ENCODE measurements around the gene GPR12. TPM values are rescaled to one million over a fixed set of nuclear protein-coding genes. Genes with fewer than 3 reads are reported as not detected.

GPR12 gene
- total RNA-seq, 3 donors from 2014 or later, result 0.32 to 1.2 (median 0.33) TPM

DNA sequence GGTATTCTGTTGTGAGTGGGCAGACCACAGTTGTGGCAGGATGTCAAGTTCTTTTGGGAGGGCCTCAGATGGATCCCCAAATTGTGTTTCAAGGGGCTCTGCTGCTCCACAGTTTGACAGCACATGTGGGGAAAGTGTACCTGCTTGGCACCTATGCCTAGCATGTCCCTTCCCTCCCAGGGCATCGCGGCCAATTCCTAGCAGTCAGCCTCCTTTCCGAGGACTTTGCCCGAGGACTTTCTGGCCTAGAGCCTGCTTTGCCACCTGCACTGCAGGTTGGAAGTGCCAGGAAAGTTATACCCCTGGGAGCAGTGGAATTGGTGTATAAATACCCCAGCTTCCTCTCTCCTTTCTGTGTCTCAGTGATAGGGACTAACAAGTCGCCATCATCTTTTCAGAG lies 11.9 kb upstream of the GPR12 start:
- intact Hi-C loops (cut with DNase I; ENCODE audit: low total_unique reads), result no loop called here

DNA sequence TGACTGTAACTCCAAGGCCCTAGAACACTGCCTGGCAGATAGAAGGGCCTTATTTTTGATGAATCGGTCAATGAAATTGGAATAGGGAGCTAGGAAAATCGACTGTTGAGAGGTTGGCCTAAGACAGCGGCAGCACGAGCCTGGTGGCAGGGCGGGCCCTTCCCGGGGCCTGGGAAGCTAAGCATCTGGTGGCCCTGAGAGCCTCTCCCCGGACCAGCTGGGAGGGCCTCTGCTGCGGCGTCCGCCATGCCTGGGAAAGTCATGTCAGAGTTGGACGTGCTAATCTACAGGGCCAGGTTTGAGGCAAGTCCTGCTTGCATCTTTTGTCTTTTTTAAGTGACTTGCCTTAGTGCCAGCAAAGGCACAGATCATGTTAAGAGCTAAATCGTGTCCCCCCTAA lies 11.2 kb upstream of the GPR12 start:
- DNase-seq (ENCODE audit: low spot score in 2 of 2), result no peak
- no peaks in the 10 kb centered on the region for H3K27me3 ChIP-seq
- H3K4me3 ChIP-seq, result no peak overlapping the region
- H3K4me1 ChIP-seq, result no peaks in the 10 kb centered on the region
- H3K36me3 ChIP-seq, result no peaks in the 10 kb centered on the region
- intact Hi-C loops (cut with DNase I; ENCODE audit: low total_unique reads), result no loop called here
- H3K9me3 ChIP-seq, result no peaks in the 10 kb centered on the region
- no peak overlapping the region for H3K27ac ChIP-seq
- TF ChIP-seq, protein P1, sequence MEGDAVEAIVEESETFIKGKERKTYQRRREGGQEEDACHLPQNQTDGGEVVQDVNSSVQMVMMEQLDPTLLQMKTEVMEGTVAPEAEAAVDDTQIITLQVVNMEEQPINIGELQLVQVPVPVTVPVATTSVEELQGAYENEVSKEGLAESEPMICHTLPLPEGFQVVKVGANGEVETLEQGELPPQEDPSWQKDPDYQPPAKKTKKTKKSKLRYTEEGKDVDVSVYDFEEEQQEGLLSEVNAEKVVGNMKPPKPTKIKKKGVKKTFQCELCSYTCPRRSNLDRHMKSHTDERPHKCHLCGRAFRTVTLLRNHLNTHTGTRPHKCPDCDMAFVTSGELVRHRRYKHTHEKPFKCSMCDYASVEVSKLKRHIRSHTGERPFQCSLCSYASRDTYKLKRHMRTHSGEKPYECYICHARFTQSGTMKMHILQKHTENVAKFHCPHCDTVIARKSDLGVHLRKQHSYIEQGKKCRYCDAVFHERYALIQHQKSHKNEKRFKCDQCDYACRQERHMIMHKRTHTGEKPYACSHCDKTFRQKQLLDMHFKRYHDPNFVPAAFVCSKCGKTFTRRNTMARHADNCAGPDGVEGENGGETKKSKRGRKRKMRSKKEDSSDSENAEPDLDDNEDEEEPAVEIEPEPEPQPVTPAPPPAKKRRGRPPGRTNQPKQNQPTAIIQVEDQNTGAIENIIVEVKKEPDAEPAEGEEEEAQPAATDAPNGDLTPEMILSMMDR (IDR thresholded peaks at IDR 0.05), result no peak
- TF ChIP-seq POLR2AphosphoS5 (IDR thresholded peaks at IDR 0.05), result no peak
- no peak for TF ChIP-seq POLR2A (IDR thresholded peaks at IDR 0.05)

More for the DNA sequence above, 11.9 kb upstream of the GPR12 start:
- no peak overlapping the region for H3K4me3 ChIP-seq
- H3K9me3 ChIP-seq, result no peaks in the 10 kb centered on the region
- no peak for DNase-seq (ENCODE audit: low spot score in 2 of 2)
- H3K27me3 ChIP-seq, result no peaks in the 10 kb centered on the region
- no peak overlapping the region for H3K27ac ChIP-seq
- TF ChIP-seq, protein P1 (IDR thresholded peaks at IDR 0.05), result no peak
- TF ChIP-seq POLR2AphosphoS5 (IDR thresholded peaks at IDR 0.05), result no peak
- no peak for TF ChIP-seq POLR2A (IDR thresholded peaks at IDR 0.05)
- H3K36me3 ChIP-seq, result no peaks in the 10 kb centered on the region
- no peaks in the 10 kb centered on the region for H3K4me1 ChIP-seq

DNA sequence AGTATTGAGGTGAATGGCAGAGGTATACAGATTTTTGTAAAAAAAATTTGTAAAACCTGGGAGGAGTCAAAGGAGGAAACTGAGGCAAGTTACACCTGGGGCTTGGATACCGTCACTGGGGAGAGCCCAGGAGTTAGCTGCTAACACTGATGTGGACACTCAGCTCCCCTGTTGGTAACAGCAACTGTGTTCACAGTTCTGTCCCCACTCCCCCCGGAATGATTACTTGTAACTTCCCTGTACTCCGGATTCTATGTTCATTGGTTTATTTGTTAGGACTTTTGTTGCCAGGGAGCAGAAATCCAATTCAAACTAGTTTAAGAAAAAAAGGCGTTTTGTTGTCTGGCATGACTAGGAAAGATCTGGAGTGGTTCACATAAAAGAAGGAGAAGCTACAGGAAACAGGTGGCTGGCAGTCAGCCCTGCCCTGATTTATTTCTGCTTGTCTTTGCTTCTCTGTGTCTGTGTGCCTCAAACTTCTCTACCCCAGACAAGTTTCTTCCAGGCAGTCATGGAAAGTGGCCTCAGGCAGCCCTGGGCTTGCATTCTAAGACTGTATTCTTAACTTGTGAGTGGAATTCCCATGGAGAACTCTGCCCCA lies 2.3 kb upstream of the GPR12 start:
- TF ChIP-seq POLR2AphosphoS5 (IDR thresholded peaks at IDR 0.05), result no peak
- no peak for TF ChIP-seq POLR2A (IDR thresholded peaks at IDR 0.05)
- TF ChIP-seq, protein P1 (IDR thresholded peaks at IDR 0.05), result no peak
- Histone ChIP-seq H3K27me3 (peaks cover 0 to 38% of the 10 kb centered on the region in 2 donors), H3K36me3 (no peaks in the 10 kb centered on the region)

DNA sequence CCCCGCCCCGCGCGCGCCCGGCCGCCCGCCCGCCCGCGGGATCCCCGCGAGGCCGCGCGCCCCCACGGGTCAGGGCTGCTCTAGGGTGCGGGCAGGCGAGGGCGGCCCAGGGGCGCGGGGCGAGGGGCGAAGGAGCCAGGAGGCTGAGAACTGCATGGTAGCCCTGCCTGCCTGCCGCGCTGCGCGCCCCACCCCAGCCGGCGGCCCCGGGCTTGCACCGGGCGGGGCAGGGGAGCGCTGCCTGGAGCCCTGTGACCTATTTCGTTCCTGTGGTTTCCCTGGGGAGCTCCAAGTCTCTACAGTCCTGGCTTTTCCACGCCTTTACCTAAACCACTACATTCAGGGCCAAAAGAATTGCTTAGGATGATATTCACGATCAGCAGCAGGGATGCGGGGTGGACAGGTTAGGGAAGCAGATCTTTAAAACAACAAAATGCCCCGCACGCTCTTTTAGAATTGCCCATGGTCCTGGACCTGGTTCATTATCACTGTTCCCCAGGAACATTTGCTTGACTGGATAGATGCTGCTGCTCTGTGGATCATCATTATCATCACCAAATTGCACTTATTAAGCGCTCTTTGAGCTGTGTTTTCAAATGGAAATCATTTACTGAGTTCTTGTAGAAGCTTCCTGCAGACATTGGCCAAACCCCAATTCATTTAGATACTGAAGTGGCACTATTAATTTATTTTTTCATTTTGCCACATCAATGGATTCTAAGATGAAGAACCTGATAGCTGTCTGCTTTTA lies 421 bp upstream of the GPR12 start:
- TF ChIP-seq POLR2AphosphoS5 (IDR thresholded peaks at IDR 0.05), result no peak
- TF ChIP-seq, protein P1 (IDR thresholded peaks at IDR 0.05), result no peak
- no peak for TF ChIP-seq POLR2A (IDR thresholded peaks at IDR 0.05)
- H3K27ac ChIP-seq, result no peak overlapping the region
- H3K4me3 ChIP-seq, result peak overlapping the region; percentile 12 to 66 (median 54)
- H3K36me3 ChIP-seq, result no peaks in the 10 kb centered on the region
- H3K27me3 ChIP-seq, result peaks cover 0 to 39% of the 10 kb centered on the region in 2 donors
- DNase-seq (ENCODE audit: low spot score in 2 of 2), result no peak
- intact Hi-C loops (cut with DNase I; ENCODE audit: low total_unique reads), result no loop called here
- peaks cover 0 to 8% of the 10 kb centered on the region in 2 donors for H3K4me1 ChIP-seq
- no peaks in the 10 kb centered on the region for H3K9me3 ChIP-seq

More for the DNA sequence above, 2.3 kb upstream of the GPR12 start:
- no peak overlapping the region for H3K4me3 ChIP-seq
- peaks cover 0 to 8% of the 10 kb centered on the region in 2 donors for H3K4me1 ChIP-seq
- DNase-seq (ENCODE audit: low spot score in 2 of 2), result no peak
- no peaks in the 10 kb centered on the region for H3K9me3 ChIP-seq
- intact Hi-C loops (cut with DNase I; ENCODE audit: low total_unique reads), result no loop called here
- H3K27ac ChIP-seq, result no peak overlapping the region

DNA sequence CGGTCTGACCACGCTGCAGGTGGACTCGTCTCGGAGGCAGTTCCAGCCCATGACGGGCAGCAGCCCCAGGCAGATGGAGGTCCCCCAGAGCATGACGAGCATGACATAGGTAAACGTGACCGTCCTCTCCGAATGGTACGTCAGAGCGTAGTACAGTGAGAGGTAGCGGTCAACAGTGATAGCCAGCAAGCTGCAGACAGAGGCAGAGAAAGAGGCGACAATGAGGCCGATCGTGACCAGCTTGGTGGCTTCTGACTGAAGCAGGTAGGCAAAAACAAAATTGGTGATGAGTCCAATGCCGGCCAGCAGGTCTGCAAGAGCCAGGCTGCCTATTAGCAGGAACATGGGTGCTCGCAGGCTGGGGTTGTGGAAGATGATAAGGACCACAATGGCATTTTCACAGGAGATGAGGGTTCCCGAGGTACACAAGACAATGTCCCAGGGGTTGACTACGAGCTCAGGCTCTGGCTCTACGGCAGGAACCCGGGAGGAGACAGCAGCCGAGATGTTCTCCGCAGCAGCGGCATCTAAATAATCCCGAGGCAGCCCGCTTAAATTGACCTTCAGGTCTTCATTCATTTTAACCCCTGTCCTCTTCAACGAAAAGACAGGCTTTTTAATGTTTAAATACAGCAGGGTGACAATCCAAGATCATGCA lies 1.2 kb downstream of the GPR12 start:
- TF ChIP-seq, protein P1 (IDR thresholded peaks at IDR 0.05), result no peak
- TF ChIP-seq POLR2A (IDR thresholded peaks at IDR 0.05) (no peak), POLR2AphosphoS5 (IDR thresholded peaks at IDR 0.05) (no peak)
- Histone ChIP-seq H3K36me3 (no peaks in the 10 kb centered on the region), H3K27ac (no peak overlapping the region), H3K27me3 (peaks cover 0 to 39% of the 10 kb centered on the region in 2 donors), H3K4me1 (peaks cover 0 to 8% of the 10 kb centered on the region in 2 donors), H3K4me3 (peak overlapping the region; percentile 36 to 66 (median 54)), H3K9me3 (no peaks in the 10 kb centered on the region)
- intact Hi-C loops (cut with DNase I; ENCODE audit: low total_unique reads), result no loop called here
- no peak for DNase-seq (ENCODE audit: low spot score in 2 of 2)

Measured in breast epithelium (tissue), 4 donors.